Endothelial cell of umbilical vein (primary cell): Measurements from ENCODE around the gene OSBPL10. TPM values are rescaled to one million over a fixed set of nuclear protein-coding genes. Genes with fewer than 3 reads are reported as not detected.

Source experiments
- BruUV-seq: library from RNA; stranded (reverse); fragments of 400-500 nt; replicated peaks from 2 replicates; lab custom pipeline; 2021; lab: Mats Ljungman, UMichigan
- CTCF ChIA-PET: fragments of 300-600, 350-600 bp; sonication (Branson Sonifier 250); formaldehyde crosslinking; loops from one replicate; lab custom pipeline; 2021; ENCODE audit warnings: antibody characterized with exemption, inconsistent platforms; lab: Charles Lee
- POLR2A ChIA-PET: fragments of 300-600, 350-600 bp; sonication (Branson Sonifier 250); formaldehyde crosslinking; loops from one replicate; lab custom pipeline; 2021; ENCODE audit warnings: antibody characterized with exemption, inconsistent platforms; lab: Charles Lee
- DNase-seq: peaks from one replicate; pipeline ENCODE4 v3.0.0-alpha.2; 2011; ENCODE audit warnings: low read depth, low spot score
- FAIRE-seq: peaks from 2 replicates; lab custom pipeline; 2011; peaks lifted over from hg19 to GRCh38; lab: Jason Lieb, UNC
- H2AFZ ChIP-seq: 2 replicates; pipeline ENCODE4 v1.6.0; 2012; ENCODE audit warnings: low read depth, low read length, control low read depth, inconsistent platforms
- H3K27ac ChIP-seq: 2 replicates; pipeline ENCODE4 v1.5.1; 2011; ENCODE audit warnings: low read depth, mild to moderate bottlenecking, control low read depth, low read length, moderate library complexity; ENCODE audit not compliant: insufficient read depth
- H3K27me3 ChIP-seq, 2 experiments: 2 replicates each; pipeline versions ENCODE4 v1.6.0 to v1.6.1; 2011; ENCODE audit warnings: low read length in 2 of 2, mixed read lengths in 1 of 2; ENCODE audit not compliant: control insufficient read depth in 2 of 2, insufficient read depth in 2 of 2
- H3K36me3 ChIP-seq, 2 experiments: 2 replicates in 1 of 2; 3 replicates in 1 of 2; pipeline ENCODE4 v1.5.1; 2011; ENCODE audit warnings: low read length in 2 of 2, mild to moderate bottlenecking in 1 of 2, moderate library complexity in 1 of 2; ENCODE audit not compliant: control insufficient read depth in 2 of 2, insufficient read depth in 2 of 2; ENCODE audit errors: extremely low read depth in 1 of 2
- H3K4me1 ChIP-seq: 3 replicates; pipeline ENCODE4 v1.5.1; 2011; ENCODE audit warnings: mild to moderate bottlenecking, low read length; ENCODE audit not compliant: control insufficient read depth, insufficient read depth; ENCODE audit errors: extremely low read depth
- H3K4me2 ChIP-seq: 2 replicates; pipeline ENCODE4 v1.6.1; 2011; ENCODE audit warnings: low read length, control low read depth, mixed read lengths; ENCODE audit not compliant: insufficient read depth
- H3K4me3 ChIP-seq, 3 experiments: fragments of 200-600 bp in 1 of 3; sonication (generic), shearing (Covaris generic) in 1 of 3; replicated peaks in 1 of 3; 2 replicates each; pipeline ENCODE4 v1.5.1; 2011 to 2016; ENCODE audit warnings: control low read depth in 3 of 3, low read length in 3 of 3, mild to moderate bottlenecking in 2 of 3, inconsistent platforms in 1 of 3, low read depth in 1 of 3, moderate library complexity in 1 of 3; ENCODE audit not compliant: insufficient read depth in 1 of 3
- H3K79me2 ChIP-seq: 2 replicates; pipeline ENCODE4 v1.6.0; 2012; ENCODE audit warnings: low read length, inconsistent platforms; ENCODE audit not compliant: control insufficient read depth, insufficient read depth
- H3K9ac ChIP-seq: replicated peaks from 2 replicates; pipeline ENCODE3; 2011; ENCODE audit warnings: low read length, control low read depth; ENCODE audit not compliant: insufficient read depth; ENCODE audit errors: extremely low read depth
- H3K9me1 ChIP-seq: replicated peaks from 3 replicates; pipeline ENCODE4 v1.6.0; 2011; ENCODE audit warnings: mild to moderate bottlenecking, low read length; ENCODE audit not compliant: control insufficient read depth, insufficient read depth; ENCODE audit errors: extremely low read depth
- H3K9me3 ChIP-seq: replicated peaks from 2 replicates; pipeline ENCODE4 v1.5.1; 2012; ENCODE audit warnings: low read length, inconsistent platforms; ENCODE audit not compliant: control insufficient read depth, insufficient read depth
- H4K20me1 ChIP-seq: replicated peaks from 2 replicates; pipeline ENCODE3; 2011; ENCODE audit warnings: mild to moderate bottlenecking, low read length; ENCODE audit not compliant: control insufficient read depth, insufficient read depth; ENCODE audit errors: extremely low read depth
- EZH2 ChIP-seq: IDR thresholded peaks from 2 replicates; pipeline ENCODE4 v1.6.1; 2012; ENCODE audit warnings: borderline replicate concordance, low read depth, mild to moderate bottlenecking, moderate library complexity, low read length, inconsistent platforms; ENCODE audit not compliant: severe bottlenecking
- FOS ChIP-seq: IDR thresholded peaks from 2 replicates; pipeline ENCODE4 v1.6.1; 2011; ENCODE audit warnings: mild to moderate bottlenecking, low read length, moderate library complexity, borderline replicate concordance; ENCODE audit not compliant: insufficient read depth
- GATA2 ChIP-seq: IDR thresholded peaks from 2 replicates; pipeline ENCODE4 v1.7.0; 2011; ENCODE audit warnings: low read depth, mild to moderate bottlenecking, moderate library complexity, mixed read lengths, low read length; ENCODE audit not compliant: insufficient read length, insufficient read depth
- JUN ChIP-seq: IDR thresholded peaks from 2 replicates; pipeline ENCODE4 v1.6.1; 2011; ENCODE audit warnings: borderline replicate concordance, low read depth; ENCODE audit not compliant: insufficient read length, insufficient read depth
- MYC ChIP-seq: IDR thresholded peaks from one replicate; pipeline ENCODE4 v1.6.1; 2011; ENCODE audit warnings: mild to moderate bottlenecking, low read depth, low read length
- POLR2A ChIP-seq: IDR thresholded peaks from 2 replicates; pipeline ENCODE4 v1.6.1; 2012; ENCODE audit warnings: low read depth, mild to moderate bottlenecking, control low read depth, low read length
- POLR2AphosphoS5 ChIP-seq: IDR thresholded peaks from 2 replicates; pipeline ENCODE4 v1.6.1; 2012; ENCODE audit warnings: low read depth, mild to moderate bottlenecking, control low read depth, low read length, moderate library complexity; ENCODE audit not compliant: insufficient read depth
- dilution Hi-C: fragments of 300-500 bp; cut with MboI; formaldehyde crosslinking; loops from one replicate; pipeline ENCODE4 v1.15.0; 2019; ENCODE audit warnings: low sequenced_read_pairs; ENCODE audit not compliant: extremely low pct_ligation_motif_present
- intact Hi-C: fragments of 100-400 bp; cut with micrococcal nuclease; formaldehyde crosslinking; loops from one replicate; pipeline ENCODE4 v1.10.0; 2022
- polyA plus RNA-seq, 4 experiments: library from polyadenylated mRNA; depleted of rRNA in 3 of 4; stranded (reverse) in 3 of 4; unstranded in 1 of 4; fragments of >200 nt; gene quantifications; 2 replicates each; pipeline versions ENCODE4 v1.2.1 to v1.2.3, GENCODE V29; 2011 to 2012; ENCODE audit warnings: missing spikeins in 1 of 4
- total RNA-seq: library from RNA; stranded (reverse); gene quantifications from 2 replicates; pipeline ENCODE4 v1.2.3, GENCODE V29; 2021
- TF ChIP-seq, protein P1 (sequence below), 2 donors: IDR thresholded peaks; 1 replicate in 1 of 2; 2 replicates in 1 of 2; pipeline ENCODE4 v1.5.1; 2011; ENCODE audit warnings: low read length in 2 of 2, mild to moderate bottlenecking in 2 of 2, moderate library complexity in 2 of 2, control low read depth in 1 of 2, inconsistent platforms in 1 of 2, low read depth in 1 of 2; ENCODE audit not compliant: insufficient read depth in 1 of 2; ENCODE audit errors: extremely low read depth in 1 of 2
- TF ChIP-seq, protein P2 (sequence below): IDR thresholded peaks from 2 replicates; pipeline ENCODE4 v1.6.1; 2011; ENCODE audit not compliant: insufficient read depth, insufficient read length

The OSBPL10 gene
- total and polyA plus RNA-seq, 2 donors (not counting 3 experiments of a cell fraction or from before 2014, with no cell fraction given), result 10.8 to 47.6 TPM

- POLR2A ChIA-PET, result no interaction called here
- Histone ChIP-seq H4K20me1 (no peaks in the 10 kb centered on the region), H3K4me1 (no peaks in the 10 kb centered on the region), H3K36me3 (no peaks in the 10 kb centered on the region), H3K9me3 (no peaks in the 10 kb centered on the region), H3K79me2 (no peaks in the 10 kb centered on the region), H2AFZ (no peak overlapping the region), H3K9me1 (no peaks in the 10 kb centered on the region), H3K27me3 (no peaks in the 10 kb centered on the region), H3K9ac (no peak overlapping the region), H3K27ac (no peak overlapping the region), H3K4me2 (no peak overlapping the region), H3K4me3 (no peak overlapping the region)
- TF ChIP-seq MYC (no peak), POLR2A (no peak), POLR2AphosphoS5 (no peak), EZH2 (no peak)
- TF ChIP-seq, protein P1, sequence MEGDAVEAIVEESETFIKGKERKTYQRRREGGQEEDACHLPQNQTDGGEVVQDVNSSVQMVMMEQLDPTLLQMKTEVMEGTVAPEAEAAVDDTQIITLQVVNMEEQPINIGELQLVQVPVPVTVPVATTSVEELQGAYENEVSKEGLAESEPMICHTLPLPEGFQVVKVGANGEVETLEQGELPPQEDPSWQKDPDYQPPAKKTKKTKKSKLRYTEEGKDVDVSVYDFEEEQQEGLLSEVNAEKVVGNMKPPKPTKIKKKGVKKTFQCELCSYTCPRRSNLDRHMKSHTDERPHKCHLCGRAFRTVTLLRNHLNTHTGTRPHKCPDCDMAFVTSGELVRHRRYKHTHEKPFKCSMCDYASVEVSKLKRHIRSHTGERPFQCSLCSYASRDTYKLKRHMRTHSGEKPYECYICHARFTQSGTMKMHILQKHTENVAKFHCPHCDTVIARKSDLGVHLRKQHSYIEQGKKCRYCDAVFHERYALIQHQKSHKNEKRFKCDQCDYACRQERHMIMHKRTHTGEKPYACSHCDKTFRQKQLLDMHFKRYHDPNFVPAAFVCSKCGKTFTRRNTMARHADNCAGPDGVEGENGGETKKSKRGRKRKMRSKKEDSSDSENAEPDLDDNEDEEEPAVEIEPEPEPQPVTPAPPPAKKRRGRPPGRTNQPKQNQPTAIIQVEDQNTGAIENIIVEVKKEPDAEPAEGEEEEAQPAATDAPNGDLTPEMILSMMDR (IDR thresholded peaks at IDR 0.05; ENCODE audit: extremely low read depth in 1 of 2, insufficient read depth in 1 of 2, low read depth in 1 of 2, low read length in 2 of 2), result no peak
- no peak for DNase-seq
- dilution Hi-C loops (no loop called here), intact Hi-C loops (no loop called here)
- no TSS peak for BruUV-seq
- FAIRE-seq, result no peak
- CTCF ChIA-PET, result no interaction called here
Observed at GRCh38 chr3:31847760-31848159, 133.3 kb downstream of the OSBPL10 start.

- TF ChIP-seq POLR2AphosphoS5, result no peak
- no peak for TF ChIP-seq FOS
- no peak for TF ChIP-seq GATA2
- no peak for TF ChIP-seq JUN
- no peak for TF ChIP-seq EZH2
- TF ChIP-seq POLR2A, result no peak
- TF ChIP-seq, protein P2, sequence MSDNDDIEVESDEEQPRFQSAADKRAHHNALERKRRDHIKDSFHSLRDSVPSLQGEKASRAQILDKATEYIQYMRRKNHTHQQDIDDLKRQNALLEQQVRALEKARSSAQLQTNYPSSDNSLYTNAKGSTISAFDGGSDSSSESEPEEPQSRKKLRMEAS, result no peak
- TF ChIP-seq MYC, result no peak
- TF ChIP-seq, protein P1 (IDR thresholded peaks at IDR 0.05; ENCODE audit: extremely low read depth in 1 of 2, insufficient read depth in 1 of 2, low read depth in 1 of 2, low read length in 2 of 2), result no peak
- H3K9ac ChIP-seq, result no peak overlapping the region
- H3K9me1 ChIP-seq, result no peaks in the 10 kb centered on the region
- no peak overlapping the region for H3K27ac ChIP-seq
- H3K4me3 ChIP-seq, result no peak overlapping the region
- intact Hi-C loops (no loop called here), dilution Hi-C loops (no loop called here)
- no peaks in the 10 kb centered on the region for H3K9me3 ChIP-seq
- H2AFZ ChIP-seq, result no peak overlapping the region
- CTCF ChIA-PET, result interaction anchor here (0.8 to 1.1 kb wide), 3 partner anchors 13 to 177 kb away, joined by 3 read pairs; no protein-coding TSS in a partner anchor
- no TSS peak for BruUV-seq
- H3K27me3 ChIP-seq, result no peaks in the 10 kb centered on the region
- no peaks in the 10 kb centered on the region for H3K36me3 ChIP-seq
- no peak for FAIRE-seq
- no peaks in the 10 kb centered on the region for H3K4me1 ChIP-seq
- no peak for DNase-seq
- H3K4me2 ChIP-seq, result no peak overlapping the region
- H4K20me1 ChIP-seq, result no peaks in the 10 kb centered on the region
- no peaks in the 10 kb centered on the region for H3K79me2 ChIP-seq
- POLR2A ChIA-PET, result no interaction called here
Observed at GRCh38 chr3:31841515-31841914, 139.5 kb downstream of the OSBPL10 start.
